GM18526 (cell line): ENCODE results near the gene MAP2K2.

Source experiments
- POLR2A ChIP-seq: IDR thresholded peaks from 3 replicates; pipeline ENCODE4 v1.6.1; 2011; ENCODE audit not compliant: insufficient read length; ENCODE audit errors: extremely low read depth

Gene MAP2K2

DNA sequence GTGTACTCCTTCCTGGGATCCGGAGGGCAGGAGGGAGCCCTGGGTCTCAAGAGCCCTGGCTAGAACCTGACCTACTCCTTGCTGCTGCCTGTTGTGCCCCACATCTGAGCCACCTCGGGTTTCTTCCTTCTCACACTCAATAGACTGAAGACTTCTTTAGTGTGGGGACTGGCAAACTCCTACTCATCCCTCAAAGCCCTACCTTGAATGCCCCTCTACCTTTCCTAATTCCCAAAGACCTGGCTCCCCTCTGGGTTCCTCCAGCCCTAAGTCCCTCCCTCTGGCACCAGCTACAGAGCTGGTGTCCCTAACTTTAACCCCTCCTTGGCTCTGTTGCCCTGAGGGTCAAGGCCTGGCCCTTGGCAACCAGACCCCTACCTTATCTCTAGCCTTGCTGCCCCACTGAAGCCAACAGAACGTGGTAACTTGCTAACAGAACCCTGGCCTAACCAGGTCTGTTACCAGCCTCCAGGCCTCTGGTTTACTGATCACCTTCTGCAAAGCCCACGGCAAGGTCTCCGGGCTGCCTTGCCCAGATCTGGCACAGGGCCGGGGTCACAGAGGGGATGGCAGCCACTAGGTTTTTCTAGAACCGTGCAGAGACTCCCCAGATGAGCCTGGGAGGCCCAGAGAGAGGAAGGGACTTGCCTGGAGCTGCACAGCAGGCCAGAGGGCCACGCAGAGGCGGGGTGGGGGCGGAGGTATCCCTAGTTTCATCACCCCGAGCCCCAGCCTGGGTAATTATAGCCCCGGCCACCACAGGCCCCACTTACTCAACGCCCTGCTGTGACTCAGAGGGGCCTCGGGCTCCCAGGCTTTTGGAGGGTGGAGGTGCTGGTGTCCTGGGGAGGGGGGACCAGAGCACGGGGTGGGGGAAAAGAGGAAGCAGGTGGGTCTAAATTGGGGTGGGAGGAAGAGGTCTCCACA is 72.5 kb downstream of the MAP2K2 start:
- TF ChIP-seq POLR2A = no peak

DNA sequence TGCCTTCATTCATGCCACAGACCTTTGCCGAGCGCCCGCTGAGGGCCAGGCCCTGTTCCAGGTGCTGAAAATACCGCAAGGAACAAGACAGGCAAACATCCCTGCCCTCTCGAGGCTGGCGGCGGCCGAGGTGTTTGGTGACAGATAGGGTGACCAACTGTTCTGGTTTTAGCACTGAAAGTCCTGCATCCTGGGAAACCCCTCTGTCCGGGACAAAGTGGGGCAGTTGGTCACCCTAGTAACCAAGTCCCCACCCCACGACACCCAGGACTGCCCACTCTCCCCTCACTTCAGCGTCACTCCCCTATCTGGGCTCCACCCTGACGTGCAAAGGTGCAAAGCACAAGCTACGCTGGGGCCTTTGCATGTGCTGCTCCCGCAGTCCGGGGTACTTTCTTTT is 74.5 kb downstream of the MAP2K2 start:
- TF ChIP-seq POLR2A = no peak

GRCh38 chr19:4046946-4047683 is 76.8 kb downstream of the MAP2K2 start:
- no peak for TF ChIP-seq POLR2A

GRCh38 chr19:4046362-4046691 is 77.6 kb downstream of the MAP2K2 start:
- no peak for TF ChIP-seq POLR2A

DNA sequence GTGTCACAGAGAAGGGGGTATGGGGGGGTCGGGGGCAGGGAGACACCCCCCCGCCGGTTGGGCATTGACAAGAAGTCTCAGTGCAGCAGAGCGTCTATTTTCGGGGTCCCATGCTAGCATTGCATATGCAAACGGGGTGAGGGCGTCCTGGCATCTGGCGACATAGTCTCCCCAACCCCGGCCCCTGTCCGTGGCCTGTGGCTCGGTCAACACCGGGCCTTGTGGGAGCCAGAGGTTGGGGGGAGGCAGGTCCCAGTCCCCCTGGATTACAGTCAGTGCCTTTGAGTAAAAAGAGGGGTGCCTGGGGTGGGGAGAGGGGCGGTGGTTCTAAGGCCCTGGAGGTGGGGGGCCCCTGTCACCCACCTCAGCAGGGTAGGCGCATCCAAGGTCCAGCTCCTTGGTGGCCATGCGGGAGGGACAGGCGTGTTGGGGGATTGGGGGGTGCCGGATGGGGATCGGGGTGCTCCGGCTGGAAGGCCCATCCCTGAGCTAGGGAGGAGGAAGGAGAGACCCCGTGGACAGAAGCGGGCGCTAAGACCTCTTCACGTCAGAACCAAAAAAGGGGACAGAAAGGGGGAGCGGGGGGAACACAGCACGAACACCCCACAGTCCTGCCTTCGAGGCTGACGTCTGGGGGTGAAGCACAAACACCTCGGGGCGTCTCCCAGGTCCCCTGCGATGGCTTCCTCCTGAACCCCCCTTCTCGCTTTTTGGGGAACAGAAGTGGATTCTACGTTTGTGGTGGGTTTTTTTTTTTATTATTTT is 78.1 kb downstream of the MAP2K2 start:
- TF ChIP-seq POLR2A = no peak

- no peak for TF ChIP-seq POLR2A
These were observed 78.9 kb downstream of the MAP2K2 start for GRCh38 chr19:4044990-4045465.

DNA sequence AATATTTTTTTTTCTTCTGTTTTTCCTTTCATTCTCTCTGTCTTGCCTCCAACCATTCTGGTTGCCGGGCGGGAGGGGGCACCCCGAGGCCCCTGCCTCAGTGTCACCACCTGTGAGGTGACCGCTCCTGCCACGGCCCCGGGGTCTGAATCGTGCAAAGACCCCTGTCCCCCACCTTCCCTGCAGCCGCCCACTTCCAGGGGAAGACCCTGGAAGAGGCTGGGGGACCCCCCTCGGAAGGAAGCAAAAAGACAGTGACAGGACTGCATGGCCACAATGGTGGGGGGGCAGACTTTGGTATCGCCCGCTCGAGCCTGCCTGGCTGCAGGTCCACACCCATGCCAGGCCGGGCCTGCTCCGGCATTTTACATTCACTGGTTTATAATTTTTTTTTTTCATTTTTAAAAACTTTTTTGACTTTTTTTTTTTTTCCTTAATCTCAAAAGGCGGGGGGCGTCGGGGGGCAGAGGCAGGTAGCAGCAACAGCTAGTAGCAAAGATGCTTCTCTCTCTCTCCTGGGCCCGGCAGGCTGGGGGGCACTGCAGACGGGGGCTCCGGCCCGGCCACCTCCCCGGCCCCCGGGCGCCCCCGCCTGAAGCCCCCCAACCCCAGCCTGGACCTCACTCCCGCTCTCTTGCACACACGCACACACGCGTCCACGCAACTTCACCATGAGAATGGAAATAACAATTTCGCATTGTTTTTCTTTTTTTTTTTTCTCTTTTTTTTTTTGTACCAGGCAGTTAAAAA is 79.8 kb downstream of the MAP2K2 start:
- TF ChIP-seq POLR2A = no peak

DNA sequence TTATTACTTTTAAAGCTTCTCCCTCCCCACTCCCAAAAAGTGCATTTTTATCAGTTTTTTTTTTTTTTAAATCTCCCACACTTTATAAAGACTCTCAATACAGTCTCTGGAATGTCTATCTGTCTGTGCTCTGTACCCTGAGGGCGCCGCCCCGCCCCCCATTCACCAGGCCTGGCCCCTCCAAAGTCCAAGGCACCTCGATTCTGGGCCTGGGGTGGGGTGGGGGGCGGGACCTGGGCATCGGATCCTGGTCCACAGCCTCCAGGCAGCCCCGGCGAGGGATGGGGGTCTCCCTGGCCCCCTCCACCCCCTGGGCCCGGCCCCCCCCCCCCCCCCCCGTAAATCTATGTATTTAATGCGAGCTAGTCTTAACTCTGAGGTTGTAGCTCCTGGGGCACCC is 80.5 kb downstream of the MAP2K2 start:
- no peak for TF ChIP-seq POLR2A

DNA sequence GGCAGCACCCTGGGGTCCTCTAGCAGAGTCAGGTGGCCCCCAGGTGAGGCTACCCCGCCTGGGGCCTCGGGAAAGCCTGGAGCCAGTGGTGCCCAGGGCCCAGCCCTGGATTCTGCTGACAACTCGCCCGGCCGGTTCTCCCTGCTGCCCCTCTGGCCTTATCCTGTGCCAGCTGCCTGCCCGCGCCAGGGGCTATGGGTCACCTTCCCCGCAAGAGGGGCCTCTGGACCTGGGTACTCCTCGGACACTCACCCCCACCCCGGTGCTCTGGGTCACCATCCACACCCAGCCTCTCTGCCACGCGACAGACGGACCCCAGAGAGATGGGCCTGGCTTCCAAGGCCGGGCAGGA is 81.2 kb downstream of the MAP2K2 start:
- no peak for TF ChIP-seq POLR2A

GRCh38 chr19:4042064-4042730 is 81.7 kb downstream of the MAP2K2 start:
- TF ChIP-seq POLR2A = no peak
